ENCODE data around the gene TRPM3. TPM values are rescaled to one million over a fixed set of nuclear protein-coding genes. Genes with fewer than 3 reads are reported as not detected.

Gene TRPM3
- total RNA-seq, 4 donors from 2014 or later, result 5.2 to 8.1 (median 7.3) TPM

DNA sequence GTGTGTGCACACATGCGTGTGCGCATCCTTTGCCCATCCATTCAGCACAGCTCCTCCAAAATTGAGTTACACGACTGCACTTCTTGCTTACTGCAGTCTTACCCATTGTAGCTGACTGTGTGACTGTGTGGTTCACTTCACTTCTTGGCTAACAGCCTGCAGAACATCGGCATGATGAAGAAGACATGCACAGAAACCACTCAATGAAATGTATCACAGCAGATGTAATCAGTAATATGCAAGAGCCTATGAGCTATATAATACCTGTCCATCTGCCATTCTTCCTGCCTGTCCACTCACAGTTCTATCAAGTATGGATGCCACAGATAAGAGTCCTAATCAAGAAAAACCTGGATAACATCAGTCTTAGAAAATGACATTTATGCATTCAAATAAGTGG lies 83.9 kb downstream of the TRPM3 start:
- H3K27me3 ChIP-seq, result no peaks in the 10 kb centered on the region
- no peaks in the 10 kb centered on the region for H3K36me3 ChIP-seq
- WGBS, 2 donors, result 84 to 91% methylated on average over 4 of the region's 4 CpGs
- no peaks in the 10 kb centered on the region for H3K9me3 ChIP-seq
- TF ChIP-seq, protein P1, sequence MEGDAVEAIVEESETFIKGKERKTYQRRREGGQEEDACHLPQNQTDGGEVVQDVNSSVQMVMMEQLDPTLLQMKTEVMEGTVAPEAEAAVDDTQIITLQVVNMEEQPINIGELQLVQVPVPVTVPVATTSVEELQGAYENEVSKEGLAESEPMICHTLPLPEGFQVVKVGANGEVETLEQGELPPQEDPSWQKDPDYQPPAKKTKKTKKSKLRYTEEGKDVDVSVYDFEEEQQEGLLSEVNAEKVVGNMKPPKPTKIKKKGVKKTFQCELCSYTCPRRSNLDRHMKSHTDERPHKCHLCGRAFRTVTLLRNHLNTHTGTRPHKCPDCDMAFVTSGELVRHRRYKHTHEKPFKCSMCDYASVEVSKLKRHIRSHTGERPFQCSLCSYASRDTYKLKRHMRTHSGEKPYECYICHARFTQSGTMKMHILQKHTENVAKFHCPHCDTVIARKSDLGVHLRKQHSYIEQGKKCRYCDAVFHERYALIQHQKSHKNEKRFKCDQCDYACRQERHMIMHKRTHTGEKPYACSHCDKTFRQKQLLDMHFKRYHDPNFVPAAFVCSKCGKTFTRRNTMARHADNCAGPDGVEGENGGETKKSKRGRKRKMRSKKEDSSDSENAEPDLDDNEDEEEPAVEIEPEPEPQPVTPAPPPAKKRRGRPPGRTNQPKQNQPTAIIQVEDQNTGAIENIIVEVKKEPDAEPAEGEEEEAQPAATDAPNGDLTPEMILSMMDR (IDR thresholded peaks at IDR 0.05), result no peak
- no peak for TF ChIP-seq POLR2A (IDR thresholded peaks at IDR 0.05)
- TF ChIP-seq EP300 (IDR thresholded peaks at IDR 0.05), result no peak
- DNase-seq (ENCODE audit: low spot score in 2 of 2), result no peak
- H3K27ac ChIP-seq, result no peak overlapping the region
- no peaks in the 10 kb centered on the region for H3K4me1 ChIP-seq
- H3K4me3 ChIP-seq, result no peak overlapping the region

DNA sequence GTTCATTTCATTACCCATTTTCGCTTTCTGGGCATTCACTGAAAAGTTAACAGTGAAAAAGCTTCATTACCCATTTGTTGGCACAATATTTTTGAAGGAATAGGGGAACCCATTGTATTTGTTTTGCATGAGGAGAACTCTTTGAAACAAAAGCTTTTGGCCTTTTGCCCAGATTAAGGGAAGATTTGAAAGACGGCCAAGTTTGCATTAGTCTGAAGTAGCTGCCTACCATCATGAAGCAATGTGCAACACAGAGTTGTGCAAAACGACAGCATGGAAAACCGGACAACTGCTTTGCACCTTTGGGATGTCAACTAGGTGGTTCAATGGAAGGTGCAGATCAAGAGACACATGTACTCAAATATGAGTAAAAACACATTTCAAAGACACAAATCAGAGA lies 84.9 kb downstream of the TRPM3 start:
- Histone ChIP-seq H3K27me3 (no peaks in the 10 kb centered on the region), H3K27ac (no peak overlapping the region), H3K4me1 (no peaks in the 10 kb centered on the region), H3K36me3 (no peaks in the 10 kb centered on the region), H3K4me3 (no peak overlapping the region), H3K9me3 (no peaks in the 10 kb centered on the region)
- DNase-seq (ENCODE audit: low spot score in 2 of 2), result no peak
- WGBS, 2 donors, result 12 to 26% methylated on average over 4 of the region's 4 CpGs
- TF ChIP-seq EP300 (IDR thresholded peaks at IDR 0.05) (no peak), POLR2A (IDR thresholded peaks at IDR 0.05) (no peak)
- TF ChIP-seq, protein P1 (IDR thresholded peaks at IDR 0.05), result no peak

DNA sequence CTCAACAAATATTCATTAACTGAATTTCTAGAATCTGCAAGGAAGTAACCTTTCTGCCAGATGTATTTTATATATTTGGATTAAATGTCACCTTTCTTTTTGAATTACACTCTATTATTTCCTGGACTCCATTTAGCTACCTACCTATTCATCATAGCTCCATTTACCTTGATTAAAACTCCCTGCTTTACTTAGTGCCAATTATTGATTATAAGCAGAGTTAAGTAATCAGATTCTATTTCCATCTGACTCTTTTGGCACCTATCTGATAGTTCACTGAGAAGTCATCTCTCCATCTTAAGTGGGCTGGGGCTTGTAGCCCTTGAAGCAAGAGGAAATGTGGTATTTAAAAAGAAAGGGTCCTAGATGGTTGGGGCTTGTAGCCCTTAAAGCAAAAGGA lies 88.6 kb downstream of the TRPM3 start:
- Histone ChIP-seq H3K9me3 (no peaks in the 10 kb centered on the region), H3K27me3 (no peaks in the 10 kb centered on the region), H3K36me3 (no peaks in the 10 kb centered on the region), H3K4me1 (no peaks in the 10 kb centered on the region), H3K27ac (no peak overlapping the region), H3K4me3 (no peak overlapping the region)
- no peak for DNase-seq (ENCODE audit: low spot score in 2 of 2)
- TF ChIP-seq EP300 (IDR thresholded peaks at IDR 0.05) (no peak), POLR2A (IDR thresholded peaks at IDR 0.05) (no peak)
- TF ChIP-seq, protein P1 (IDR thresholded peaks at IDR 0.05), result no peak

DNA sequence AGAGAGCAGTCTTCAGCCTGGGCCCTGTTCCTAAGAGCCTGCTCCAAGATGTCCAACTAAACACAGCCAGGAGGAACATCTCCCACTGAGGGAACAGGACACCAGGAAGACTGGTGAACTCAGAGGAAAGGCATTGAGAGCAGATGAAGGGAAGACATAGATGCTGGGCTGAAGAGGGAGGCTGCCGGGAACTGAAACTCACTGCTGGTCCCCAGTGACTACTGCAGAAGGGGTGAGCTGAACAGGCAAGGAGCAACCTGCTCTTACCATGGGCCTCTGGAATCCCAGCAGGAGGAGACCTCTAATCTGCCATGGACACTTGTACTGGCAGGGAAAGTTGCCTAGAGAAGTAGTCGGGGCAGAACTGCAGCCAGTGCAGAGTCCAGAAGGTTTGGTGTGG lies 95.7 kb downstream of the TRPM3 start:
- TF ChIP-seq POLR2A (IDR thresholded peaks at IDR 0.05) (no peak), EP300 (IDR thresholded peaks at IDR 0.05) (no peak)
- TF ChIP-seq, protein P1 (IDR thresholded peaks at IDR 0.05), result no peak
- no peaks in the 10 kb centered on the region for H3K9me3 ChIP-seq
- H3K36me3 ChIP-seq, result no peaks in the 10 kb centered on the region
- no peak overlapping the region for H3K27ac ChIP-seq
- WGBS, 2 donors, result 78 to 90% methylated on average over 2 of the region's 2 CpGs
- no peaks in the 10 kb centered on the region for H3K27me3 ChIP-seq
- H3K4me3 ChIP-seq, result no peak overlapping the region
- H3K4me1 ChIP-seq, result no peaks in the 10 kb centered on the region
- DNase-seq (ENCODE audit: low spot score in 2 of 2), result no peak

DNA sequence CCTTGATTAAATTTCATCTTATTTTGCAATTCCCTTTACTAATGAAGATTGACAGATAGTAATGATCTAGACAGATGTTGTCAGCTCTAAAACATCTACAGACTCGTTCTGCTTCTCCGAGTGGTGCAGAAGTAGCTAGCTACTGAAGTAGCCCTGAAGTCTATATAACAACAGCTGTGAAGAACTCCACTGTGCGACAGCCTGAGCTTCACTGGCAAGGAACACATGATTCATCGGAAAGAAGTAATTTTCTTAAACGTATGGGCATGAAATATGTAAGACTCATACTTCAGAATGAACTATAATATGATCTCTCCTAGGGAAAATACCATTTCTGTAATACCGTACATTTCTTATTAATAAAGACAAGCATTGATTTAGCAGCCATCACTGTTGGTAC lies 96.2 kb downstream of the TRPM3 start:
- H3K27ac ChIP-seq, result no peak overlapping the region
- H3K27me3 ChIP-seq, result no peaks in the 10 kb centered on the region
- TF ChIP-seq, protein P1 (IDR thresholded peaks at IDR 0.05), result no peak
- TF ChIP-seq EP300 (IDR thresholded peaks at IDR 0.05) (no peak), POLR2A (IDR thresholded peaks at IDR 0.05) (no peak)
- no peaks in the 10 kb centered on the region for H3K36me3 ChIP-seq
- H3K9me3 ChIP-seq, result no peaks in the 10 kb centered on the region
- H3K4me1 ChIP-seq, result no peaks in the 10 kb centered on the region
- DNase-seq (ENCODE audit: low spot score in 2 of 2), result no peak
- WGBS, 2 donors, result 66 to 69% methylated on average over 6 of the region's 6 CpGs
- H3K4me3 ChIP-seq, result no peak overlapping the region
